ENCODE data around the gene WEE1.

WEE1 gene

DNA sequence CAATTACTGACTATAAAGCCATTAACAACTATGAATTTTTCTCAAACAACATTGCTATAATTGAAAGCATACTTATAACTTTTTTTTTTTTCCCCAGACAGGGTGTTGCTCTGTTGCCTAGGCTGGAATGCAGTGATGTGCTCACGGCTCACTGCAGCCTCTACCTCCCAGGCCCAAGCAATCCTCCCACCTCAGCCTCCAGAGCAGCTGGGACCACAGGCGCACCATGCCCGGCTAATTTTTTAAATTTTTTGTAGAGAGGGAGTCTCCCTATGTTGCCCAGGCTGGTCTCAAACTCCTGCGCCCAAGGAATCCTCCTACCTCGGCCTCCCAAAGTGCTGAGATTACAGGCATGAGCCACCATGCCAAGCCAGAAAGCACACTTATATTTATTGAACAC is 6.1 kb upstream of the WEE1 start:
- DNase-seq, result no peak

DNA sequence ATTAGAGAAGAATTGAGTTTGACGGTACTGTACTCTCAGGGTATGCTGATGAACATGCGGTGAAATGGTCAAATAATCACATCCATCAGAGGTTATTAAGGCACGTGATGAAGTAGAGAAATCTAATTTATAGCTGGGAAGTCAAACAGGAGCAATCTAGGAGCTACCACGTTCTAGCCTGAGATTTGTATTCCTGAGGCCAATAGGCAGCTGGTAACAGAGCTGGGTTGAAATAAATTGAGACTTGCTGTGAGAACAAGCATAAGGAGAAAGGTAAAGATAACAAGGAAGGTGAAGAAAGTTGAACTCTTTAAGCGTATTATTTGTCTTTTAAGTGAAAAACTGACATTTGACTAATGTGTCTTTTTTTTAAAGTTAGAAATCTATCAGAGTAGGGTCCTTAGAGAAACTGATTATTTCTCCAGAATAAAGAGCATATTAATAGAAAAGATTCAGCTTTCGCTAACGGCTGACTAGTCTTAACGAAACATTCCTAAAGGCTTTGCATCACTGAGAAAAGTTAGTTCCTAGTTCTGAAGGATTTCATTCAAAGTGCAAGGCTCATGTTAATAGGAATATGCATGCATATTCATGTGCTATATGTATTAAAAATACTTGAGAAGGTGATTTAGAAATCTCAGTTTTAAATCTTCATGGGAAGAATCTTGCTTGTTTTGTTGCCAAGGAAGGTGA is 5.2 kb upstream of the WEE1 start:
- no peak for DNase-seq

DNA sequence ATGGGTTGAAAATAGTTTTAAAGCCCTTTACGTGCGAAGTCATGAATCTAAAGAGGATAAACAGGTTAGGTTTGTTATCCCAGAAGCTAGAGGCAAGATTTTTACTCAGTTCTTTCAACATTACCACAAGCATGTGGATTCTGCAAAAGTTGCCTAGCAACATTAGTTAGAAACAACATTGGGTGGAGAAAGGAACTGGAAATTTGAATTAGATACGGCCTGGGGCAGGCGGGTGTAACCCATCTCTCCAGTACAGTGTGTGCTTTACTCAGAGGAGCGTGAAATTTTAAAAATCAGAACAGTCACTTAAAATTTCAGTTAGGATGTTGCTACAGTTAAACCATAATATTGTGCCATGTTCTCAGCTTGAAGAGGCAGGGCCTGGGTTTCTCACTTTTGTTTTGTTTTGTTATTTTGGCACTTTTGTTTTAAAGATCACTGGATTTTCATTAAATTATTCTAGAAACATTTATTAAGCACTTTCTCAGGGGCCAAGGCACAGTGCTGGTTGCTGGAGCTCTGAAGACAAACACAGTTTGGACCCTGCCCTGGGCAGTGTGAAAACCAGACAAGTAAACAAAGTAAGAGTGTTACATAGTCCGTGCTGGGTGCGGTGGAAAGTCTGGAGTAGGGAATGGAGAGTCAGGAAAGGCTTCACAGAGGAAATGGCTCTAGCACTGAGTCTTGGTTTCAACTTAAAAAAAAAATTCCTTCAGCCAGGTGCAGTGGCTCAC is 4.4 kb upstream of the WEE1 start:
- peak; percentile 56 for DNase-seq

DNA sequence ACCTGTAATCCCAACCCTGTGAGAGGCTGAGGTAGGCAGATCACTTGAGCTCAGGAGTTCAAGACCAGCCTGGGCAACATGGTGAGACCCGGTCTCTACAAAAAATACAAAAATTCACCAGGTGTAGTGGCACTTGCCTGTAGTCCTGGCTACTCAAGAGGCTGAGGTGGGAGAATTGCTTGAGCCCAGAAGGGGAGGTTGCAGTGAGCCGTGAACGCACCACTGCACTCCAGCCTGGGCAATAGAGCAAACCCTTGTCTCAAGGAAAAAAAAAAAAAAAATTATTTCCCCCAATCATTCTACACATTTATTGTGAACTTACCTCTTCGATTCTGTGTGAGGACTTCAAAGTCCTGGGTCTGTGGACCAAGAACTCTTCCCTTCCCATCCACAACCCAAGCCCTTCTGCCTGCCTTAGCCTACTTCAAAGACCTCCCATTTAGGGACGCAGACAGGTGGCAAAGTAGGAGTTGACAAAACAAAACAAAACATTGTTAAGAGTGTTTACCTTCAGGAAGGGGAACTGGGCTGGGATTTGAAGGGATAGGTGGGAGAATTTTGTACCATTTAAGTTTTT is 3.8 kb upstream of the WEE1 start:
- DNase-seq, result no peak

DNA sequence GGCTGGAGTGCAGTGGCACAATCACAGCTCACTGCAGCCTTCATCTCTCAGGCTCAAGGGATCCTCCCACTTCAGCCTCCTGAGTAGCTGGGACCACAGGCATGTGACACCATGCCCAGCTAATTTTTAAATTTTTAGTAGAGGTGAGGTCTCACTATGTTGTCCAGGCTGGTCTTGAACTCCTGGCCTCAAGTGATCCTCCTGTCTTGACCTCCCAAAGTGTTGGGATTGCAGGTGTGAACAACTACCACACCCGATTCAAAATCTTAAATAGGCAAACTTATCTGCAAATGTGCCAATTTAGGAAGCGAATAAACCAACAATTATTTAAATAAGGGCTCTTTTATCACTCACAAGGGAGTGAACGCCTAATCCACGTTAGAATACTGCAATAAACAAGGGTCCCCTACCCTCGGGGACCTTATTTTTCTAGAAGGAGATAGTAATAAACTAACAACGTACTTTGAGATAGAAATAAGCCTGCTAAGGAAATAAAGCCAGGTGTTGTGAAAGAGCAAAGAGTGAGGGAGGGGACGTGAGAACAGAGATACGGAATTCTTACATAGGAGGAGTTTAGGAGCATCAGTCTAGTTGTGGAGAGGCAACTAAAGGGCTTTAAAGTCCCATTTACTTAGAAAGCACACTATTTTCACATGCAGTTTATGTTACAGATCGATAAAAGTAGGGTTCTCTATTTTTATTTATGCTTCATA is 3.0 kb upstream of the WEE1 start:
- DNase-seq, result no peak

DNA sequence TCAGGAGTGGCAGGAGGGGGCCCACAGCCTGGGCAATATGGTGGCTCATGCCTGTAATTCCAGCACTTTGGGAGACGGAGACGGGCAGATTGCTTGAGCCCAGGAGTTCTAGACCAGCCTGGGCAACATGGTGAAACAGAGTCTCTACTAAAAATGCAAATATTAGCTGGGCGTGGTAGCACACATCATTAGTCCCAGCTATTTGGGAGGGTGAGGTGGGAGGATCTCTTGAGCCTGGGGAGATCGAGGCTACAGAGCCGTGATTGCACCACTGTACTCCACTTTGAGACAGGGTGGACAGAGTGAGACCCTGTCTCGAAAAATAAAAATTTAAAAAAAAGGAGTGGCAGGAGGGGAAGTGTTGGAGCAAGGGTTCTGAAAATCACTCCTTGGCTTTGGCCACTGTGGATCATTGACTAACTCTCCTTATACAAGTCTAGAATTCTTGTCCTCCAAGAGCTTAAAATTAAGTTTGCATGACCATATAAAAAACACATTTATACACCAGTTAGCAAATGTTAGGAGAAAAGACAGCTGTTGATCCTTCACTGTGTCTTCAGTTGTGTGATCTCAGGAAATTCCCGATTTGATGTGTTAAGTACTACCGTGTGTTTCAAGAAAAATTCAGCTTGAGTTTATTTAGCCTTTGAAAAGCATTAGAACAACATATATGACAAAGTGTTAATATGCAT is 2.3 kb upstream of the WEE1 start:
- DNase-seq, result no peak

DNA sequence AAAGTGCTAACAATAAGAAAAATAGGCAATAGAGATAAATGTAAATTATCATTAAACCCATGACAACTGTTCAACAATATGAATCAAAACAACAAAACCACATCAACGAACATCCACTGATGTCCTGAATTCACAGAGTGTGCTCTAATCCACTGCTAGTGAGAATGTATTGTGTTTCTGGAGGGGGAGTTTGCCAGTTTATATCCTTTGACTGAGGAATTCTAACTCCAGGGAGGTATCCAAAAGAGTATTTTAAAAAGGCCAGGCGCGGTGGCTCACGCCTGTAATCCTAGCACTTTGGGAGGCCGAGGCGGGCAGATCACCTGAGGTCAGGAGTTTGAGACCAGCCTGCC is 1.7 kb upstream of the WEE1 start:
- DNase-seq, result no peak

DNA sequence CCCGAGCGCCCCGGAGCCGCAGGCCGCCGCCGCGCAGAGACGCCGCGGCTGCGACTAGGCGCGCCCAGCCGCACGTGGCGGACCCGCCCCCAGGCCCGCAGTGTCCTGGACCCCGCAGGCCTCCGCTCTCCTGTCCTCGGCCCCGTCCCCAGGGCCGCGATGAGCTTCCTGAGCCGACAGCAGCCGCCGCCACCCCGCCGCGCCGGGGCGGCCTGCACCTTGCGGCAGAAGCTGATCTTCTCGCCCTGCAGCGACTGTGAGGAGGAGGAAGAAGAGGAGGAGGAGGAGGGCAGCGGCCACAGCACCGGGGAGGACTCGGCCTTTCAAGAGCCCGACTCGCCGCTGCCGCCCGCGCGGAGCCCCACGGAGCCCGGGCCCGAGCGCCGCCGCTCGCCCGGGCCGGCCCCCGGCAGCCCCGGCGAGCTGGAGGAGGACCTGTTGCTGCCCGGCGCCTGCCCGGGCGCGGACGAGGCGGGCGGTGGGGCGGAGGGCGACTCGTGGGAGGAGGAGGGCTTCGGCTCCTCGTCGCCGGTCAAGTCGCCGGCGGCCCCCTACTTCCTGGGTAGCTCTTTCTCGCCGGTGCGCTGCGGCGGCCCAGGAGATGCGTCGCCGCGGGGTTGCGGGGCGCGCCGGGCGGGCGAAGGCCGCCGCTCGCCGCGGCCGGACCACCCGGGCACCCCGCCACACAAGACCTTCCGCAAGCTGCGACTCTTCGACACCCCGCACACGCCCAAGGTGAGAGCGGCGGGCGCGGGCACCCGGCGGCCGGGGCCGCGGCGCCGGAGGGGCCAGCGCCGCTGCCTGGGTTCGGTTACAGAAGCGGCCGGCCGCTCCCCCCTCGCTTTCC is 528 bp downstream of the WEE1 start:
- DNase-seq, result no peak

DNA sequence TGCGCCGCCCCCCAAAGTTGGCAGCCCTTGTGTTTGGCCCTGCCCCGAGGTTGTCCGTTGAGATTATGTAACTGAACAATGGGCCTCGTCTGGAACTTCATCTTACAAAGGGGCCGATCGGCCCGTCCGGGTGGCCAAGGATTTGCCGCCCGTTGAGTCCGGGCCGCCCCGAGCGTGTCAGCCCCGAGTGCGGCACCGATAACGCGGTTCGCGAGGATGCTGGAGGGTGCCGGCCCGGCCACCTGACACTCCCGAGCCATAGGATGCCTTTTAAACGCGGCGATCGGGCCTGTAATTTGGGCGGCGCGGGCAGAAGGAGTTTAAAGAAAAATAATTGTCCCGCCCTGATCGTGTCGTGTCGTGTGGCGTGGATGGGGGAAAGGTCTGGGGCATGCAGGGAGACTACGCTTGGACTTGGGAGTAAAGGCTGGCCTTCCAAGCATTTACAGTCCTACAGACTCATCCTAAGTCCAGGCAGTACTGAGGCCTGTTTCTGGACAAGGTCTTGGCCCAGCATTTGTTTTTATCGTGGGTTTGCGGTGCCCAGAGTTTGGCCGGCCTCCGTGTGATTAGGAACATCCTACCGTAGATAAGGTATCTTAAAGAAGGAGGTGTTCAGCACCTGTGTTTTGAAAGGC is 1.3 kb downstream of the WEE1 start:
- no peak for DNase-seq

DNA sequence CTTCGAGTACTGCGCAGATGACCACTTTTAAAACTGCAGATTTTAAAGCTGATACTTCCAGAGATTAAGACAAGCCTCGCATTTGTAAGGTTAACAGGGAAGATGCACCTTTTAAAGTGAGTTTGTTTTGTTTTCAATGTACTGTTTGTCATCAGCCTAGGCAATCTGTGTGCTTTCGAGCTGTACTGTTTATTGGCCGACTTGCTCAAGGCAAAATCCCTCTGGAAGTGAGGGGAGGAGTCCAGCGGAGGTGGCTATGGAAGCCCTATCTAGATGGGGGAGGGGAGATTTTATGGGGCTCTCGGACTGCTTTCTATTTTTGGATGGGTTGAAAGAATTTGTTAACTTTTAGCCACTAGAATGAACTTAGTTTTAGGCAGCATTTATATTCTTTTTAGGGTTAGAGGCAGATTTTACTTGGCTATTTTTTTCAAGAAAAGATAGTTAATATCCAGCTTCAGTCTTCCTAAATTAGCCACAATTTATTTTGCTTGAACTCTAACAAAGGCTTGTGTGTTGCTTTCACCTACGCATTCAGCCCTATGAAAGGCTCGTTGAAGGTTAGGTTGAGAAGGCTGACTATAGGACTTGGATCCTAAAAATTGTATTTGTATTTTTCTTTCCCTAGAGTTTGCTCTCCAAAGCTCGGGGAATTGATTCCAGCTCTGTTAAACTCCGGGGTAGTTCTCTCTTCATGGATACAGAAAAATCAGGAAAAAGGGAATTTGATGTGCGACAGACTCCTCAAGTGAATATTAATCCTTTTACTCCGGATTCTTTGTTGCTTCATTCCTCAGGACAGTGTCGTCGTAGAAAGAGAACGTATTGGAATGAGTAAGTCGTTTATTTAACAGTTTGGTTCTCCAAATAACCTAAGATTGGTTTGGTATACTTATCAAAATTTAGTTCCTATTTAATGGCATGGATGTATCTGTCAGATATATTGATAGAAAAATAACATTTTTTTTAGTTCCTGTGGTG is 2.1 kb downstream of the WEE1 start:
- DNase-seq, result peak; percentile 31

DNA sequence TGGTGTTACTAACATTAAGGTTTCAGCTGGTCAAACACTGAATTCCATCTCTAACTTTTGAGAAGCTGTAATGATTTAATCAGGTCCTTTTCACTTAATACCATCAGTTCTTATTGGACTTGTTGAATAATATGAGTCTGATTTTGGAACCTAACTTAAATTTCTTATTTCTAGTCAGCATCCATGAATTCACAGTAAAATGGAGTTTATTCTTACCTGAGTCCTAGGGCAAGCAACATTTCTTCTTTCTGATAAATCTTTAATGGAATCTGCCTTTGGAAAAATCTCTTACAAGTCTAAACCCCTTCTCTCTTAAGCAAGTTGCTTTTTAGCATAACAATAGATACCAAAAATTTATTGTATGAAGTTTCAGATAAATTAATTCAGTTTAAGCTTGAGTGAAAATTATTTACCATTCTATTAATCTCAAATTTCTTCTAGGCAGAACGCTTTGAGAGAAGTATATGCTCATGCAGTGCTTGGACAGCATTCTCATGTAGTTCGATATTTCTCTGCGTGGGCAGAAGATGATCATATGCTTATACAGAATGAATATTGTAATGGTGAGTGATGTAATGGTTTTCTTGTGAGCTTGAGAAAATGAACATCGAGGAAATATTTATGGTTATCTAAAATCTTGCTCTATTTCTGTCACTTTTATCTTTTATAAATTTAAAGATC is 3.4 kb downstream of the WEE1 start:
- no peak for DNase-seq

DNA sequence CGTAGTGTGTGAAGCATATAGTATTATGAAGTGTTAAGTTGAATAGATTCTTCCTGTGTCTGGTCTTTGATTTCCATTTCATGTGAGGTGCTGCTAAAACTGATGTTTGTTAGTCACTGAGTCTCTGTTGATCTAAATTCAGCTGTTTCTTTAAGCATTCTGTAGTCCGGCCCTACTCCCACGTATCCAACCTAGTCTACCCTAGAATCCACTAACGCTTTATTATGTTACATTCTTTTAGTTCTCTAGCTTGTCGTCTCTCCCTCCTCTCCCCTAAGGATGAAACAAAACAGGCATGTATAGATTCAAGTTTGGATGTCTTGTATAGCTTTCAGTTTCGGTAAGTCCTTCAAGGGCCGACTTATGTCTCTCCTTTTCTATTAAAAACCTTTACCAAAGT is 4.1 kb downstream of the WEE1 start:
- DNase-seq, result peak; percentile 28

DNA sequence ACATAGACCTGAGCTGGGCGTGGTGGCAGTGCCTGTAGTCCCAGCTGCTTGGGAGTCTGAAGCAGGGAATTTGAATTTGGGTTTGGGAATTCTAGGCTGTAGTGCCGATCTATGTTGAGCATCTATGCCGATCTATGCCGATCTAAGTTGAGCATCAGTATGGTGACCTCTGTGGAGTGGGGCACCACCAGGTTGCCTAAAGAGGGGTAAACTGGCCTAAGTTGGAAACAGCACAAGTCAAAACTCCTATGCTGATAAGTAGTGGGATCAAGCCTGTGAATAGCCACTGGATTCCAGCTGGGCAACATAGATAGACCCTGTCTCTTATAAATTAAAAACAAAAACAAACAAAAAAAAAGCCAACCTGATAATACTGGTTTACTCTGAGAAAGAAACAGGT is 7.4 kb downstream of the WEE1 start:
- no peak for DNase-seq

DNA sequence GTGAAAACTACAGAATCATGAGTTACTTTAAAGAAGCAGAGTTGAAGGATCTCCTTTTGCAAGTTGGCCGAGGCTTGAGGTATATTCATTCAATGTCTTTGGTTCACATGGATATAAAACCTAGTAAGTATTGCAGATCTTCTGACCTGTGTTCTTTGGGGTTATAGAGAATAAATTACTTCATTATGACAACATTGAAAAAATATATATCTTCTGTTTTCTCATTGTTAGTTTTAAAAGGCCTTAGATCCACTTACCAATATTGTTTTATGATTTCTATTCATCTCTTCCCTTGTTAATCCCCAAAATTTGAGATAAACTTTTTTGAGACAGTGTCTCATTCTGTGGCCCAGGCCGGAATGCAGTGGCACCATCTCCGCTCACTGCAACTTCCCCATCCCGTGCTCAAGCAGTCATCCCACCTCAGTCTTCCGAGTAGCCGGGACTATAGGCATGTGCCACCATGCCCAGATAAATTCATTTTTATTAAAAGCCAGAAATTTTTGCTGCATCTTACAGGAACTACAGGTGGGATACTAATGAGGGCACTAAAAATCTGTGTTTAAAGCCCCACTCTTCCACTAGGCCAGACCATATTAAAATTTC is 8.2 kb downstream of the WEE1 start:
- DNase-seq, result no peak

DNA sequence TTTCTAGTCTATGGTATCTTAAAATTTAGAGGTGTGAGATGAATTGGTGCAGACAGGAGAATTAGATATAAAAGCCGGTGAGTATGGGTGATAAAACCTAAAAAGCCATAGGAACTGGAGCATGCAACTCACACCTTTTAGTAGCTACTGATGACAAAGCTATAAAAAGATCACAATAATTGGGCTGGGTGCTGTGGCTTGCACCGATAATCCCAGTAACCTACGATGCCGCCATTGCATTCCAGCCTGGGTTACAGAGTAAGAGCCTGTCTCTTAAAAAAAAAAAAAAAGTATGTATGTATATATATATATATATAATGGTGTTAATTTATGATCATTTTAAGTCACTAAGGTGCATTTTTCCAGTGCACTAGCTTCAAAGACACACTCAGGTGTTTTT is 17.2 kb downstream of the WEE1 start:
- no peak for DNase-seq

DNA sequence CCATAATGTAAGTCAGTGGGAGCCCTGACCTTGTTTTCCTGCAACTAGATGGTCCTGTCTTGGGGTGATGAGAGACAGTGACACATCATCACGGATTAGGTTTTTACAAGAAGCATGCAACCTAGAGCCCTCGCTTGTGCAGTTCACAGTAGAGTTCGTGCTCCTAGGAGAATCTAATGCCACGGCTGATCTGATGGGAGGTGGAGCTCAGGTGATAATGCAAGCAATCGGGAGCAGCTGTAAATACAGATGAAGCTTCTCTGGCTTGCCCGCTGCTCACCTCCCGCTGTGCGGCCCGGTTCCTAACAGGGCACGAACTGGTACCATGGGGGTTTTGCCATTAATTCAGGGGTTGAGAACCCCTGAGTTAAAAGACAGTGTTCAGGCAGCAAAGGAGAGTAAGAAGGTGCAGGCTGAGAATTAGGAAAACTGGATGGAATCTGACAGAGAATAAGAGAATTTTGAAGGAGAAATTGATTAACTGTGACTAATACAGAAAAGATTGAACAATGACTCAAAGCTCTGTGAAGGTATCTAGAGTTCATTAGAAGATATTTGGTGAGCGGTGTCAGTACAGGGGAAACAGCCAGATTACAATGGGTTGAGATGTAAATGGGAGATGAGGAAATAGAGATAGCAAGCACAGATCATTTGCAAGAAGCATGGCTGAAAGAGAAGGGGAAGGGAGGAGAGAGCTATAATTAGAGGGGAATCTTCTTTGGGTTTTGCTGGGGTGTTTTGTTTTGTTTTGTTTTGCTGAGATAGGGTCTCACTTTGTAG is 21.0 kb downstream of the WEE1 start:
- DNase-seq, result no peak

DNA sequence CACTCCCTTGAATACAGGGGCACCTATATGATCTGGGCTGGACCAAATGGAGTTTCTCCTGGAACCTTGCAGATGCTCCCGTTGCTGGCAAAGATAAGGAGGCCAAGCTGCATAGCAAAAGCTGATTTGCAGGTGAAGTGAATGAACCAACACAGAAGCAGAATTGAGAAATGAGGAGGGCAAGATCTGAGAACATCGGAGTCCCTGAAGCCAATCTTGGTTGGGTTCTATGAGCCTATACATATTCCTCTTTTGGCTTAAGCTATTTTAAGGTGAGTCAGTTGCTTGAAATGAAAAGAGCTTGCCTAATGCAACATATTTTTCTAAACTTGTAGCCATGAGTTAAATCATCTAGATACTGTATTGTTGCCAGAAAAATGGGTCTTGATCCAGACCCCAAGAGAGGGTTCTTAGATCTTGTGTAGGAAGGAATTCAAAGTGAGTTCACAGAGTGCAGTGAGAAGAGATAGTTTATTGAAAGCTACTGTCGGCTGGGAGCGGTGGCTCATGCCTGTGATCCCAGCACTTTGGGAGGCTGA is 23.5 kb downstream of the WEE1 start:
- no peak for DNase-seq

DNA sequence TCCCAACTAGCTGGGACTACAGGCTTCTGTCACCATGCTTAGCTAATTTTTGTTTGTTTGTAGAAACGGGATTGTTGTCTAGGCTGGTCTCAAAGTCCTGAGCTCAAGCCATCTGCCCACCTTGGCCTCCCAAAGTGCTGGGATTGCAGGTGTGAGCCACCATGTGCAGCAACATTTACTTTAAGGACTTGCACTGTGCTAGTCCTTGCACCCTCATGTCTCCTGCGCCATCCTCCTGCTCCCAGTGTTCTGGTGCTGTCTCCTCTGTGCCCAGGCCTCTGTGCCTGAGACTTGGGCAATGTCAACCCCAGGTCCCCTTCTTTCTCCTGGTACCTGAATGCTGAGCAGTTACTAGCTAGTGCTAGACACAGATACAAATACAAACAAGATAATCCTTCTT is 26.7 kb downstream of the WEE1 start:
- no peak for DNase-seq
